Transverse colon (tissue), 4 donors: ENCODE results near the gene SLC37A4. TPM values are rescaled to one million over a fixed set of nuclear protein-coding genes. Genes with fewer than 3 reads are reported as not detected.

Experiments used
- DNase-seq: peaks from one replicate; pipeline ENCODE4 v3.0.0-alpha.2; 2019
- H3K27ac ChIP-seq, 4 donors: fragments of 200-600 bp; sonication (generic); 2 replicates each; pipeline ENCODE4 v1.5.1; 2016 to 2018; ENCODE audit warnings: inconsistent platforms in 4 of 4
- H3K27me3 ChIP-seq: fragments of 200-600 bp; sonication (generic); 2 replicates; pipeline ENCODE4 v1.5.1; 2017; ENCODE audit warnings: inconsistent platforms
- H3K36me3 ChIP-seq, 4 donors: fragments of 200-600 bp; sonication (generic); 2 replicates each; pipeline ENCODE4 v1.5.1; 2017 to 2019; ENCODE audit warnings: inconsistent platforms in 4 of 4
- H3K4me1 ChIP-seq, 4 donors: fragments of 200-600 bp; sonication (generic); 2 replicates each; pipeline ENCODE4 v1.5.1; 2017 to 2020; ENCODE audit warnings: inconsistent platforms in 4 of 4
- H3K4me3 ChIP-seq, 4 donors: fragments of 200-600 bp; sonication (generic); 1 replicate in 1 of 4; 2 replicates in 3 of 4; pipeline versions ENCODE4 v1.5.1 to v1.6.1; 2017 to 2019; ENCODE audit warnings: inconsistent platforms in 4 of 4
- H3K9me3 ChIP-seq, 2 donors: fragments of 200-600 bp; sonication (generic); 2 replicates each; pipeline ENCODE4 v1.5.1; 2017 to 2019; ENCODE audit warnings: inconsistent platforms in 2 of 2
- CTCF ChIP-seq, 5 experiments: fragments of 200-600 bp in 3 of 5; fragments of 450-650 bp in 2 of 5; sonication (generic) in 3 of 5; IDR thresholded peaks; 1 replicate in 2 of 5; 2 replicates in 3 of 5; pipeline ENCODE4 v1.5.1; 2016 to 2017; ENCODE audit warnings: antibody characterized with exemption in 5 of 5, inconsistent platforms in 3 of 5, mild to moderate bottlenecking in 2 of 5, moderate library complexity in 1 of 5
- EP300 ChIP-seq: sonication (generic); formaldehyde crosslinking; IDR thresholded peaks from one replicate; pipeline ENCODE4 v1.6.1; 2017; ENCODE audit warnings: antibody characterized with exemption, low read depth
- POLR2A ChIP-seq: fragments of 450-650 bp; IDR thresholded peaks from one replicate; pipeline ENCODE4 v1.6.1; 2016; ENCODE audit warnings: antibody characterized with exemption, mild to moderate bottlenecking, moderate library complexity
- POLR2AphosphoS5 ChIP-seq, 3 donors: sonication (generic); formaldehyde crosslinking; IDR thresholded peaks; one replicate each; pipeline ENCODE4 v1.6.1; 2016; ENCODE audit warnings: antibody characterized with exemption in 3 of 3
- WGBS, 2 donors: methylation state at CpG; one replicate each; pipeline ENCODE4 v1.1.5; 2018; ENCODE audit warnings: low coverage in 1 of 2; 5-methylcytosine and 5-hydroxymethylcytosine counted together
- in situ Hi-C, 4 donors: fragments of 200-750 bp; cut with MboI; loops; one replicate each; pipeline versions ENCODE4 v1.15.0 to v1.15.1; 2017; ENCODE audit warnings: low sequenced_read_pairs in 3 of 4, low pct_ligation_motif_present in 1 of 4, low pct_unique_long_range_greater_than_20kb in 1 of 4
- intact Hi-C: fragments of 100-400 bp; cut with DNase I; formaldehyde crosslinking; loops from one replicate; pipeline ENCODE4 v1.15.1; 2023; ENCODE audit warnings: low total_unique reads
- total RNA-seq, 4 donors: library from RNA; depleted of rRNA; stranded (reverse); fragments of >200 nt; gene quantifications; one replicate each; pipeline ENCODE4 v1.1.0, GENCODE V29; 2016

The SLC37A4 gene
- total RNA-seq, 4 donors from 2014 or later: 34.0 to 88.3 (median 81.2) TPM

DNA sequence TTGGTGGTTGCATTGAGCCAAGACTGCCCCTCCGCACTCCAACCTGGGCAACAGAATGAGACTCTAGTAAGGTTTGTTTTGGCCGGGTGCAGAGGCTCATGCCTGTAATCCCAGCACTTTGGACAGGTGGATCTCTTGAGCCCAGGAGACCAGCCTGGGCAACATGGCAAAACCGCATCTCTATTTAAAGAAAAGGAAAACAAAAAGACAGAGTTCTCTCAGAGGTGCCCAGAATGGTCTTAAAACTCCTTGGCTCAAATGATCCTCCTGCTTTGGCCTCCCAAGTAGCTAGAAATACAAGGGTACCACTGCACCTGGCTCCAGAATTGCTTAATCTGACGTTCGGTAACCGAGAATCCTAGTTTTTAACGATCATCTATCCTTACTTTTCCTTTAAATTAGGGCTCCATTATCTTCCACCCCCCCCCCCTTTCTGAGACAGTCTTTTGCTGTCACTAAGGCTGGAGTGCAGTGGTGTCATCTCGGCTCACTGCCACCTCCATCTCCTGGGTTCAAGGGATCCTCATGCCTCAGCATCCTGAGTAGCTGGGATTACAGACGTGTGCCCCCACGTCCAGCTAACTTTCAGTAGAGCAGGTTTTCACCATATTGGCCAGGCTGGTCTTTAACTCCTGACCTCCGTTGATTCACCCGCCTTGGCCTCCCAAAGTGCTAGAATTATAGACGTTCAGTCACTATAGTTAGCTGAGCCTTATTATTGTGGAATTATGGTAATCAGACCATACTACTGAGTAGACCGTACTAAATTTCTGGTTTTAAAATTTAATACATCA lies 14.3 kb downstream of the SLC37A4 start:
- WGBS, 2 donors: 63 to 67% methylated on average over 10 to 14 of the region's 14 CpGs
- no peaks in the 10 kb centered on the region for H3K9me3 ChIP-seq
- intact Hi-C loops: no loop called here
- peaks cover 0 to 47% (median 13%) of the 10 kb centered on the region in 4 donors for H3K36me3 ChIP-seq
- TF ChIP-seq EP300 (no peak), POLR2A (no peak), CTCF (IDR thresholded peaks at IDR 0.05) (no peak), POLR2AphosphoS5 (IDR thresholded peaks at IDR 0.05) (no peak)
- peak overlapping the region in 1 of 4 donors; percentile 99 for H3K4me3 ChIP-seq
- no peak for DNase-seq
- in situ Hi-C loops: no loop called here
- H3K27me3 ChIP-seq: no peaks in the 10 kb centered on the region
- peaks cover 23 to 44% (median 40%) of the 10 kb centered on the region in 4 donors for H3K4me1 ChIP-seq
- H3K27ac ChIP-seq: peak overlapping the region in 2 of 4 donors; percentile 88 to 95

DNA sequence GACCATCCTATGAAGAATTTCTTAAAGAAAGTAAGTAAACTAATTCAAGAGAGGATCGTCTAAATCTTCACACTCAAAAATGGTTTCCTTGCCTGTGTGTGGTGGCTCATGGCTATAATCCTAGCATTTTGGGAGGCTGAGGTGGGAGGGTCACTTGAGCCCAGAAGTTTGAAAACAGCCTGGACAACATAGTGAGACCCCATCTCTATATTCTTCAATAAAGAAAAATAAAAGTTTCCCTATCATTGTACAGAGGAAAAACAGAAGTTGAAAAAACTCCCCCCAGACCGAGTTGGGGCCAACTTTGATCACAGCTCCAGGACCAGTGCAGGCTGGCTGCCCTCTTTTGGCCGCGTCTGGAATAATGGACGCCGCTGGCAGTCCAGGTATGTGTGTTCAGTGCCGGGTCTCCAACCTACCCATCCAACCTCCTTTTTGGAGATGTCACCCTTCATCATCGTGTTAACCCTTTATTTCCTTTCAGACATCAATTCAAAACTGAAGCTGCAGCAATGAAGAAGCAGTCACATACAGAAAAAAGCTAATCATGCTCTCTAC lies 15.5 kb downstream of the SLC37A4 start:
- H3K9me3 ChIP-seq: no peaks in the 10 kb centered on the region
- no peak overlapping the region for H3K27ac ChIP-seq
- no peaks in the 10 kb centered on the region for H3K27me3 ChIP-seq
- in situ Hi-C loops (no loop called here), intact Hi-C loops (no loop called here)
- peaks cover 15 to 32% (median 28%) of the 10 kb centered on the region in 4 donors for H3K4me1 ChIP-seq
- no peak overlapping the region for H3K4me3 ChIP-seq
- peaks cover 0 to 53% (median 16%) of the 10 kb centered on the region in 4 donors for H3K36me3 ChIP-seq
- WGBS, 2 donors: 64 to 78% methylated on average over 3 to 8 of the region's 8 CpGs
- TF ChIP-seq POLR2A (no peak), CTCF (IDR thresholded peaks at IDR 0.05) (peak in 1 of 5 experiments; percentile 3)
- no peak for DNase-seq

GRCh38 chr11:119014209-119014924 lies 16.3 kb downstream of the SLC37A4 start:
- Histone ChIP-seq H3K27ac (no peak overlapping the region), H3K9me3 (no peaks in the 10 kb centered on the region), H3K27me3 (no peaks in the 10 kb centered on the region), H3K4me1 (peaks cover 8 to 24% (median 21%) of the 10 kb centered on the region in 4 donors), H3K36me3 (peaks cover 0 to 53% (median 16%) of the 10 kb centered on the region in 4 donors), H3K4me3 (no peak overlapping the region)
- intact Hi-C loops (no loop called here), in situ Hi-C loops (no loop called here)
- WGBS, 2 donors: 93 to 100% methylated on average over 4 to 17 of the region's 17 CpGs
- DNase-seq: no peak
- TF ChIP-seq CTCF (IDR thresholded peaks at IDR 0.05) (no peak), POLR2AphosphoS5 (IDR thresholded peaks at IDR 0.05) (no peak), EP300 (no peak), POLR2A (no peak)

GRCh38 chr11:119012629-119013170 lies 18.0 kb downstream of the SLC37A4 start:
- no peaks in the 10 kb centered on the region for H3K9me3 ChIP-seq
- 81 to 88% methylated on average over 3 of the region's 3 CpGs for WGBS, 2 donors
- peaks cover 8 to 22% (median 19%) of the 10 kb centered on the region in 4 donors for H3K4me1 ChIP-seq
- intact Hi-C loops (no loop called here), in situ Hi-C loops (no loop called here)
- H3K36me3 ChIP-seq: peaks cover 0 to 57% (median 16%) of the 10 kb centered on the region in 4 donors
- no peak for TF ChIP-seq CTCF (IDR thresholded peaks at IDR 0.05)
- no peak for TF ChIP-seq POLR2AphosphoS5 (IDR thresholded peaks at IDR 0.05)
- no peak for TF ChIP-seq EP300
- no peak overlapping the region for H3K4me3 ChIP-seq
- no peak for DNase-seq
- H3K27ac ChIP-seq: no peak overlapping the region
- no peaks in the 10 kb centered on the region for H3K27me3 ChIP-seq
